ENCODE results near the gene MICAL3. TPM values are rescaled to one million over a fixed set of nuclear protein-coding genes. Genes with fewer than 3 reads are reported as not detected.

MICAL3 gene
- total RNA-seq, 1 donor from 2014 or later: 131 TPM

DNA sequence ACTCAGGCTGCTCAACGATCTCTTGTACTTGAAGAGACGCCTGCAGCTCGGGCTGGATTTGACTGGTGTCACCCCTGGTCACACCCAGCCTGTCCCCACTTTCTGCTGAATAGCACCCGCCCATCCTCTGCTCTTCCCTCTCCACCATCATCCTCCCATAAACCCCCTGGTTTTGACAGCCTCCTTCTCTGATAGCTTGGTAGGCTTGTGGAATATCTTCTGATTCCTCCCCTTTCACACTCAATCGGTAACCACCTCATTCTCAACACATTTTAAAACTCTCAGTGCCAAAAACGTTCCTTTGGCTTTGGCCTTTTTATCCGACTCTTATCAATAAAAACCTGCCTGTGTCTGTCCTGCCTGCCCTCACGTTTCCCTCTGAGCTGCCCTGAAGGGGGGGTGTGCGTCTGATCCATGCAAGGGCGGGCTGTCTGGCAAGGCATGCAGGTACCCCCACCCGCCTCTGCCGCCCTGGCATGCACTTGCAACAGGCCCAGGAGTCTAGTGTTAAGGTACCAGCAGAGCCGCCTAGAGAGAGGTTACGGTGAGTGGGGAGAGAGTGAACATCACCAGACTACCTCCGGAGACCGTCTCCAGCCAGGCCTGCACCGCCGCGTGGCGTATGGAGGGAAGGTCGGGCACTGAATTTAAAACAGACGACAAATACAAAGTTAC is 198.3 kb downstream of the MICAL3 start:
- intact Hi-C loops (cut with DNase I): loop anchor here (10.0 kb wide), 1 partner anchor 199 kb away; the partner anchor contains the start of gene MICAL3
- DNase-seq (ENCODE audit: low spot score): no peak
- ATAC-seq: no peak

DNA sequence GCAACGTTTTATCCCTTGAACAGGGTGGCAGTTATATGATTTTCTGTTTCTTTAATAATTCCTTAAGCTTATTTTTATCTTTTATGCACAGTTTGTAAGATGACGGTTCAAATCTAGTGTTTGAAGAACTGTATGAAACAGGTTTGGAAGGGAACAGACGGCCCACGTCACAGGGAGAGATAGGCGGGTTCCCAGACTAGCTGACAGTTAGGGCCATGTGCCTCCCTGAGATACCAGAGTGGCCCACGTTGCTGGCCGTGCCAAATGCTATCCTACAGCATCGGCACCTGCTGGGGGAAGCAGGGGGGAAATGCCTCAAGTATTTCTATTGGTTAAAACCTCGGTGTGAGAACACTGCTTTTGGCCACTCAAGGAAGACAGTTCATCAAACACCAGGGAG is 199.9 kb downstream of the MICAL3 start:
- DNase-seq (ENCODE audit: low spot score): no peak
- intact Hi-C loops (cut with DNase I): loop anchor here (10.0 kb wide), 1 partner anchor 200 kb away; the partner anchor contains the start of gene MICAL3
- no peak for ATAC-seq

DNA sequence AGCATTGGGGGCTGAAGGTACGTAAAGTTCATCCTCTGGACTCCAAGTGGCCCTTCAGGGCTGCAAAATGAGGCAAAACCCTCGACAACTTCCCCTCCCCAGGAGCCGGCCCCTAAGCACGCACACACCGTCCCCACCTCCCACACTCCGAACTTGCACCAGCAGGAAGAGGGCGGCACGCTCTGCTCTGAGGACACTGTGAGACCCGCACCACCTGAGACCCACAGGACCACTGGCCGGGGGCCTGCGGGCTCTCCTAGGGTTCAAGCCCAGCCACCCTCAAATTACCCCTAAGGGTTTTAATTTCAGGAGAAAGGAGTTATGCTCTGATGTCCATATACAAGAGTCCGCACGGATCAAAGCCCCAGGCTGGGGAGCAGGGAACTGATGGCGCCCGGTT is 200.4 kb downstream of the MICAL3 start:
- ATAC-seq: no peak
- intact Hi-C loops (cut with DNase I): loop anchor here (10.0 kb wide), 1 partner anchor 201 kb away; the partner anchor contains the start of gene MICAL3
- no peak for DNase-seq (ENCODE audit: low spot score)

DNA sequence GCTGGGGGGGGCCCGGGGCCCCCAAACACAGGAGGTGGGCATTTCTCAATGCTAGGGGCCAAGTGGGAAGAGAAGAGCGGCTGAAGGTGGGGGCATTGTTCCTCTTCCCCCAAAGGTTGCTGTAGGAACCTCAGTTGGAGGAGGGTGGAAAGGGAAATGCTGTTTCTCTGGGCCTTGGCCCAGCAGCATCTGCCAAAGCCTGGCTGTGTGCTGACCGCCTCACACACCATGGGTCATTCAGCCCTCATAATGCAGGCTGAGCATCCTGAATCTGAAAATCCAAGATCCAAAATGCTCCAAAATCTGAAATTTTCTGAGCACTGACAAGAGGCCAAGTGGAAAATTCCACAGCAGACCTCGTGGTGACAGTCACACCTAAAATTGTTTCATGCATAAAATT is 201.1 kb downstream of the MICAL3 start:
- no peak for ATAC-seq
- DNase-seq (ENCODE audit: low spot score): no peak
- intact Hi-C loops (cut with DNase I): loop anchor here (10.0 kb wide), 1 partner anchor 202 kb away; the partner anchor contains the start of gene MICAL3

DNA sequence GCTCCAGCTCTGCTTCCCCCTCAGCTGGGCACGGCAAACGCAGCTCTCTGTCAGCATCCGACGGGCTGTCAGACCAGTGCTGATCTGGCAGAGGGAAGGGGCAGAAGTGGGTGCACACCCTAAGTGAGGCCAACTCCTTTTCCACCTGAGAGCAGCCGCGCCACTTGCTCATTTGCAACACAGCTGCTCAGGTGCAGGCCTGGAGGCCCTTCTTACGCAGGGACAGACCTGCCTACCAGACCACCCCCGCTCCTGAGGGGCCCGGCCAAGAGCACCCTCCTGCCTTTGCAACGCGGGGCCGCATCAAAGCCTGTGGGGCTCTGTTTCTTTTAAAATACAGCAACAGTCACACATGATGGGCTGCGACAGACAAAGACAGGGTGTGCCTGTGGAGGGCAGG is 202.3 kb downstream of the MICAL3 start:
- ATAC-seq (no peak), DNase-seq (ENCODE audit: low spot score) (no peak)
- intact Hi-C loops (cut with DNase I): loop anchor here (10.0 kb wide), 1 partner anchor 203 kb away; the partner anchor contains the start of gene MICAL3

DNA sequence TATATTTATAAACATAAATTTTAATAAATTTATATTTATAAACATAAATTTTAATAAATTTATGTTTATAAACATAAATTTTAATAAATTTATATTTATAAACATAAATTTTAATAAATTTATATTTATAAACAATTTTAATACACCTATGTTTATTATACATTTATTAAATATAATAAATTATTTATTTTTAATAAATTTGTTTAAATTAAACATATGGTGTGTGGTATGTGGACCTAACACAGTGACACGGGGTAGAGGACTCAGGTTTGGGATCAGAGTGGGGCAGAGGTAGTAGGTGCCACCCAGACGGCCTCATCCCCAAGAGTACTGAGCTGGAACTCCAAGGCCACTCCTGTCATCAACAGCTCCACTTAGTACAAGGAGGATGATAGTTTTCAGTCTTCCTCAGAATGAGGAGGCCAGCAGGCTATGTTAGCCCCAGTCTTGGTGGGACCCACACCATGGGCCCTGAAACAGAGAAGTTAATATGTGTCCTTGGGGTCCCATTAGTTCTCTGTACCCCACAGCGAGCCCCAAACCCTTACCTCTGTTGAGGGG is 203.4 kb downstream of the MICAL3 start:
- no peak for DNase-seq (ENCODE audit: low spot score)
- no peak for ATAC-seq
- intact Hi-C loops (cut with DNase I): loop anchor here (10.0 kb wide), 1 partner anchor 204 kb away; the partner anchor contains the start of gene MICAL3

DNA sequence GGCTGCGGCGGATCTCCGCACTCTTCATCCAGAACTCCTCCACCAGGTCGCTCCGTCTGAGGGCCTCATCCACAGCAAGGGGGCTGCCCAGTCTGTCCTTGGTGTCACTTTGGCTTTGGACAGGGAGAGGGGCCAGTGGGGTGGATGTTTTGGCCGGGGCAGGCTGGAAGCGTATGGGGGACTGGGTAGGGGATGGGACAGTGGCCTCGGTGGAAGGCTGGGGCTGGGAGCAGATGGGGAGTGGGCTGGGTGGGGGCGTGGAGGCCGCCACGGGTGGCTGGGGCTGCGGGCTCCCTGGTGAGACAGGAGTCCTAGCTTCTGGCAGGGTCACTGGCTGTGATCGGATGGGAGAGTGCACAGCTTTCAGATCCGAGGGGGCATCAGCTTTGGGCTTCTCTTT is 205.7 kb downstream of the MICAL3 start:
- intact Hi-C loops (cut with DNase I): no loop called here
- DNase-seq (ENCODE audit: low spot score) (no peak), ATAC-seq (no peak)

DNA sequence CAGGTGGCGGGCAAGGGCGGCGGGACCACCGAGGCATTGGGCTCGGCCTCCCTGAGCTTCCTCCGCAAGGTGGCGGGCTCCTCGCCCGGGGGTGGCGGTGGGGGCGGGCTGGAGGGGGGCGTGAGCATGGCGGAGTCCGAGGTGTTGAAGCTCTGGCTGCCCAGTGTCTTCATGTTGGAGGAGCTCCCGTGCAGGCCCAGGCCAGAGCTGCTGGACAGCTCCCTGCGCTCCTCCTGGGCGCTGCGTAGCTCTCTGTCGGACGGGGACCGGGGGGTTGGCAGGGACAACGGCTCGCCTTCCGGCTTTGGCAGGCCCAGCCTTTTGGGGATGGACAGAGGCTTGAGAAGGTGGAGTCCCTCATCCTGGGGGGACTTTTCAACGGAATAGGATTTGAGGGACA is 206.2 kb downstream of the MICAL3 start:
- intact Hi-C loops (cut with DNase I): no loop called here
- ATAC-seq (no peak), DNase-seq (ENCODE audit: low spot score) (no peak)

DNA sequence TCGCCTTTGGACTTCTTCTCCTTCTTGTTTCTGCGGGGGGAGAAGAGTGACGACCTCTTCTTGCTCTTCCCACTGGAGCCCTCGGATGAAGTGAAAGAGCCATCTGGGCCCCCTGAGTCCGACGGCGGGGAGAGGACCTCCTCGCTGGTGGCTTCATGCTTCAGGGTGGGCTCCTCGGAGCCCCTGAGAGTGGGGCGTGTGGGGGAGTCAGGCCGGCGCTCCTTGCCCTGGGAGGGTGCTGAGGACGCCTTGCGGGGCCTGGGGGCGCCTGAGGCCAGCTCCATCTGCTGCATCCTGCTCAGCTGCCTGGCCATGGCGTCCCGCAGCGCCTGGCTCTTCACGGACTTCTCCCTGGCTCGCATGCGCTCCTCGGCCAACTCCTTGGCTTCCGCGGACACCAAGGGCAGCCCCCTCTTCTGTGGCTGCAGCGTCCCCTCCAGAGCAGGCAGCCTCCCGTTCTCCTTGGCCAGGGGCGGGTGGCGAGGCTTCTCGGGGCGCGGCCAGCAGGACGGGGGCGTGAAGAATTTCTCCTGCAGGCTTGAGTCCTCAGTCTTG is 206.8 kb downstream of the MICAL3 start:
- ATAC-seq (no peak), DNase-seq (ENCODE audit: low spot score) (no peak)
- intact Hi-C loops (cut with DNase I): no loop called here

DNA sequence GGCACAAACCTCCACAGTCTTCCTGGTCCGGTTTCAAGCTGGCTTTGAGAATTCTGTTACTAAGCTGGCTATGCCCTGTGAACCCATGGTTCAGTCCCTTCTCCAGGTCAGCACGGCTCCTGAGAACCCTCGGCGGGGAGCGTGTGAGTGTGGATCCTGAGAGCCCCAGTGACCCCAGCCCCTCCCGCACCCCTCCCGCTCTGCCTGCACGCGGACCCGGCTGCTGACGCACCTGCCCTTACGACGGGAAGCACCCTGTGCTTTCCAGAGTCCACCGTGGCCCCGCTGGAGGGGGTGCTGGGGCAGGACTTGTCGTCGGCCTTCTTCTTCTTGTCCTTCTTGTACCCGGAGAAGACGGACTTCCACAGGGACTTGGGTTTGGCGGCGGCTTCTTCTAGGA is 207.3 kb downstream of the MICAL3 start:
- intact Hi-C loops (cut with DNase I): no loop called here
- no peak for DNase-seq (ENCODE audit: low spot score)
- ATAC-seq: no peak

DNA sequence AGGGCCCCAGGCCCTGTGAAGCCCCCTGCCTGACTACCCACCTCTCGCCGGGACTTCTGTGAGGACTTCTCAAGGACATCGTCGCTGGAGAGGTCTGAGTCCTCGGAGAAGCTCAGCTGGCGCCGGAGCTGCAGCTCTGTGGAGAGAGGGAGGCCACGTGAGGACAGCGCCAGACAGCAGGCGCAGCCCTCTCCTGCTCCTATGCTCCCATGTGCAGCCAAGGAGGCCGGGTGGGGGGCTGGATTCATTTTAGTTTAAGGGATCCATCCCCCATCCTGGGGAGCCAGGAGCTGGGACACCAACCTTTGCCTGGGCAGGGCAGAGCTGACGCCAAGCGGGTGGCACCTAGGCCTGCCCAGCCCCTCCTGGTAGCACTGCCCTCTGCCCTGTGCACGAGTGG is 207.7 kb downstream of the MICAL3 start:
- ATAC-seq (no peak), DNase-seq (ENCODE audit: low spot score) (no peak)
- intact Hi-C loops (cut with DNase I): no loop called here

DNA sequence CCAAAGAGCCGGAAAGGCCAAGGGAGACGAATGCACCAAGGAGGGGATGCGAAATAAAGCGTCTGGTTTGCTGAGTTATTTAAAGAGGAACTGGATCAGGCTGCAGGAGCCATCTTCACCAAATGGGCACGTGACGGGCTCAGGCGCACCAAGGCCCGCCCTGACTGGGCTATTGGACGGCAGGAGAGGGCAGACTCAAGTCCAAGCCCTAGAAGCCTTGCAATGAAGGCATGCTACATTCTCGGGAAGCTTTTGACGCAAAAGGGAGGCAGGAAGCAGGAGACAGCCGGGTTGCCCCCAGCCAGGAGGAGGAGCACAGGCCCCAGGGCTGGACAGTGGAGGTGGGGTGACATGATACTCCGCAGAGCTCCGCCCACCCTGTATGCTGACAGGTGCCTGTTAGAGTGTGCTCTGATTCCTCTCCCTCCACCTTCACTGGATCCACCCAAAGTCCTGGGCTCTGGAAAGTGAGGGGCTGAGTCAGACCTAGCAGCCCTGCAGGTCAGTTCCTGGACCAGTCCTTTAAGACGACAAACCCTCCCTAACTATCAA is 208.6 kb downstream of the MICAL3 start:
- intact Hi-C loops (cut with DNase I): no loop called here
- ATAC-seq (no peak), DNase-seq (ENCODE audit: low spot score) (no peak)

DNA sequence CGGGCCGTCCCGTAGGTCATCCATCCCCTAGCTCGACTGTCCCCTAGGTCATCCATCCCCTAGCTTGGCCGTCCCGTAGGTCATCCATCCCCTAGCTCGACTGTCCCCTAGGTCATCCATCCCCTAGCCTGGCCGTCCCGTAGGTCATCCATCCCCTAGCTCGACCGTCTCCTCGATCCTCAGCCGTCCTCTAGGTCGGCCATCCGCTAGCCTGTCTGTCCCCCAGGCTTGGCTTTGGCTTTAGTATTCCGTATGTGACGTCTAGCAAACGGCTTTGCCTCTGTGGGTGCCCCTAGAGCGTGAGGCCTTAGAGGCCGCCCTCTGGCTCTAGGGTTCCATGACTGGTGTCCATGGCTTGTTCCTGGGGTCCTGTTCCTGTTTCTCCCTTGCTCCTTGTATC is 209.5 kb downstream of the MICAL3 start:
- no peak for ATAC-seq
- no peak for DNase-seq (ENCODE audit: low spot score)
- intact Hi-C loops (cut with DNase I): no loop called here

DNA sequence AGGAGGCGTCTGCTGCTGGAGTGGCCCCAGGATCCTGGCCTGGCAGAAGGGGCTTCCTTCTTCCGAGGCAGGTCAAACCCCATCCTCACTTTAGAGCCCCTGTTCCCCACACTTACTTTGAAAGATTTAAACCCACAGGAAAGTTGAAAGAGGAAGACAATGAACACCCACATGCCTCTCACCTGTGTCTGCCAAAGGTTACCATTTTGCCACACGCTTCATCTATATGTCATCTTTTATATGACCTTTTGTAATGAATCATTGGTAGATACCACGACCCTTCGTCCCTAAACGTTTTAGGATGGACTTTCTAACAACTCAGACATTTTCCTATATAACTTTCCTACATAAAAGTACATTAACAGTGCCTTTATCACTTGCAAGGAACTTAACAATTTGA is 210.3 kb downstream of the MICAL3 start:
- ATAC-seq: no peak

DNA sequence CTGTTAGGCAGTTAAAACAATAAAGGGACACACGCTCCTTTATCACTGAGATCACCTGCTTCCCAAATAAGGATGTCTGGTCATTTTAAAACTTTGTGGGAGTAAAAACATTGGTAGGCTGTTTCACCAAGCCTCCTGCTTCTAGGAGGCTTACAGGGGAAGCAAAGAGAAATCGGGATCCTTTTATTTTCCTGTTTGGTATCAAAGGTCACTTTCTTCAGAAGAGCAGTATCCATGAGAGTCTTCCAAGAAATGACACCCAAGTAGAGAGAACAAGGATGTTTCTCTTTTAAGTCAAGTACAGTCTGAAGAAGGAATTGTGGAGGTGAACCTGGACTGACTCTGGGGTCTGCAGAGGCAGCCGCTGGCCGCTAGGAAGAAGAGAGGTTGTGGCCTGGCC is 213.2 kb downstream of the MICAL3 start:
- ATAC-seq (no peak), DNase-seq (ENCODE audit: low spot score) (no peak)
- intact Hi-C loops (cut with DNase I): no loop called here

More for the DNA sequence above, 210.3 kb downstream of the MICAL3 start:
- DNase-seq (ENCODE audit: low spot score): no peak
- intact Hi-C loops (cut with DNase I): no loop called here

DNA sequence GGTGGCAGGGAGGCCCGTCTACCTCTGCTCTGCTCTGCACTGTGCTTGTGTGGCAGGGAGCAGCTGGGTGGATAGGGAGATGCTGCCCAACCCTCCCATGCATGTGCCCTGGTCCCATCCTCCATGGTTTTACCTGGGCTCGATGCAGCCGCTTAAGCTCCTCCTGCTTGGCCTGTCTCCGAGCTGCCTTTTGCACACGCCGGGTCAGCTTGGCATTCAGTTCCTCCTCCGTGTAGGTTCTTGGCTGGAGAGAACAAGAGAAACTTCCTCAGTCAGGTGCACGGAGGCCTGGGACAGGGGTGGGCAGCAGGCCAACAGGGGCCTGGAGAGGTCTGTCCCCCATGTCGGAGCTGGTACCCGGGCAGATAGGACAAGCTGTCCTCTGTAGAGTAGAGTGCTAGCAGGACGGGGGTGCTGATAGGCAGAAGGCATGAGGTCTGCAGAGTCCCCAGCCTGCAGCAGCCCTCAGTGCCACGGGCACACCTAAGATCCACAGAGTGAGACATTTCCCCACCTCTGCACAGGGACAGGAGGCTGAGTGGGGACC is 213.7 kb downstream of the MICAL3 start:
- no peak for ATAC-seq

DNA sequence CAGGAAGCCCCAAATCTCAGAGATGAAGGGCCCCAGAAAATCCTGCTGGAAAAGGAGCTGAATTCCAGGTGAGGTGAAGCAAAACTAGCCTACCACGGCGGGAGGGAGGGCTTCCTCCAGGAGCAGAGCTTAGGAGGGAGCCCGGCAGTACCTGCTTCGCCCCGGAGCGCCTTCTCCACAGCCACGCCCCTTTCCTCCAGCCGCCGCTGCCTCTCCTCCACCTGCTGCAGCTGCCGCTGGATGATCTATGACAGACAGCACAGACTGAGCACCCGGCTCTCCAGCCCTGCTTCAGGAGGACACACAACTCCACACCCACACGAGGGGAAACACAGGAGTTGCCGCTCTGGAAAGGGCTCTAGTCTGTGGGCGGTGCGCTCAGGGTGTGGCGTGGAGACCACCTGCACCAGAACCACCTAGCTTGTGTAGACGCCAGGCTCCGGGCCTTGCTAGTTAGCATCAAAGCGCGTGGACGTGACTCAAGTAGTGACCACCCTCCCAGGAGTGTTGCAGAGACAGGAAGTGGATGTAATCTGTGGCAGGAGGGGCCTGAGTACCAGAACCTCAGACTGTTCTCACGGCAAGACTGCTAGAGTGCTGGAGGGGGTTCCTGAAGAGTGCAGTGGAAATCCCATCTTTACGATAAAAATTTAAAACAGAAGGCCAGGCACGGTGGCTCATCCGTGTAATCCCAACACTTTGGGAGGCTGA is 215.5 kb downstream of the MICAL3 start:
- DNase-seq (ENCODE audit: low spot score) (no peak), ATAC-seq (no peak)
- intact Hi-C loops (cut with DNase I): no loop called here

More for the DNA sequence above, 213.7 kb downstream of the MICAL3 start:
- intact Hi-C loops (cut with DNase I): no loop called here
- no peak for DNase-seq (ENCODE audit: low spot score)

DNA sequence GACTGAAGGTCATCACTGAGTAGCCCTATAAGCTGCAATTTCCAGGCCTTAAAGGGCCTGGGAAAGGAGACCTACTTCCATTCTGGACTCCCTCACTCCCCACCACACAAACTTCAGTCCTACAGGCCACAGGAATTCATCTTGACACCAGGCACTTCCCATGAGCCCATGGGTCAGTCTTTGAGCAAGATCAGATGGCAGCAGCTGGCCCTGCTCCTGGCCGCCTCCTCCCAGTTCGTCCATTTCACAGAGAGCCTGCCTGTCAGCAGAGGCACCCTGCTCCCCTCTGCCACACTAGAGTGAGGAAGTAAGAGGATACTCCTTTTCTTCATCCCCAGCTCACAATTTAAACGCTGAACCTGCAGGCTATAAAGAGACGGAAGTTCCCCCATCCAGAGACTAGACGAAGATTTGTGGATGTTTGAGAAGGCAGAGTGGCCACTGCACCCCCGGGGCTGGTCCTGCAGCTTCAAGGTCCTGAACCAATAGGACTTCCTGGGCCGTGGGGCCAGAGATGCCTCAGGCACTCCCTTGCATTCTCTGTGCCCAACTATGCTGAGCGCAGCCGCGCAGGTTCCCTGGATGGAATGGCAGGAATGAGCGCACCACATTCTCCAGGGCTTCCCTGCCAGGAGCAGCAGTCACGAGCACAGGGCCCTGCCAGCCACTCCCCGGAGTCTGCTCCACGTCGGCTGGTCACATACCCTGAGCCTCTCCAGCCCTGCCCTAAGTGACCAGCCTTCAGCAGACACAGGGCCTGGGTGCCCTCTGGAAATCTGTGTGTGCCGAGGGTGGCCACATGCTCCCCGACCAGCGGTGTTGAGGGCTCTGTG is 216.6 kb downstream of the MICAL3 start:
- intact Hi-C loops (cut with DNase I): no loop called here
- DNase-seq (ENCODE audit: low spot score): no peak
- ATAC-seq: no peak
